Activated B cell treated with CpG ODN at 0.5 μM for 24 hours (primary cell): Measurements from ENCODE around the gene CECR2. TPM values are rescaled to one million over a fixed set of nuclear protein-coding genes. Genes with fewer than 3 reads are reported as not detected.

Experiments
- ATAC-seq: fragments of 200-7000 bp; cut with Tn5 transposase; one replicate; pipeline ENCODE4 v1.10.0; 2021; ENCODE audit warnings: low read depth, mild to moderate bottlenecking, moderate library complexity
- CTCF ChIA-PET: fragments of 350-600 bp; sonication (Branson Sonifier 250); formaldehyde crosslinking; loops from one replicate; lab custom pipeline; 2021; ENCODE audit warnings: antibody characterized with exemption; lab: Charles Lee
- POLR2A ChIA-PET: fragments of 350-600 bp; sonication (Branson Sonifier 250); formaldehyde crosslinking; loops from one replicate; lab custom pipeline; 2021; ENCODE audit warnings: antibody characterized with exemption; lab: Charles Lee
- DNase-seq: peaks from one replicate; pipeline ENCODE4 v3.0.0; 2022
- H3K27ac Mint-ChIP-seq: one replicate; pipeline ENCODE4 v1.8.0; 2020; ENCODE audit warnings: mixed read lengths
- H3K27me3 Mint-ChIP-seq: one replicate; pipeline ENCODE4 v1.8.0; 2021; ENCODE audit warnings: mixed read lengths
- H3K36me3 Mint-ChIP-seq: one replicate; pipeline ENCODE4 v1.8.0; 2021; ENCODE audit warnings: low read depth, mixed read lengths
- H3K4me1 Mint-ChIP-seq: one replicate; pipeline ENCODE4 v1.8.0; 2021; ENCODE audit warnings: mixed read lengths
- H3K4me3 Mint-ChIP-seq: one replicate; pipeline ENCODE4 v1.8.0; 2020; ENCODE audit warnings: mild to moderate bottlenecking, mixed read lengths
- H3K9me3 Mint-ChIP-seq: one replicate; pipeline ENCODE4 v1.8.0; 2020; ENCODE audit warnings: mixed read lengths
- CTCF ChIP-seq: fragments of 200-600 bp; IDR thresholded peaks from one replicate; pipeline ENCODE4 v1.8.0; 2022; ENCODE audit warnings: antibody characterized with exemption, mild to moderate bottlenecking
- intact Hi-C: fragments of 100-400 bp; cut with micrococcal nuclease; formaldehyde crosslinking; loops from one replicate; pipeline ENCODE4 v1.15.1; 2024
- total RNA-seq: library from RNA; stranded (reverse); gene quantifications from 2 replicates; pipeline ENCODE4 v1.2.3, GENCODE V29; 2022

The CECR2 gene
- total RNA-seq, 1 donor from 2014 or later, result 2.5 TPM

- no peak for TF ChIP-seq CTCF
- H3K27me3 Mint-ChIP-seq, result no peaks in the 10 kb centered on the region
- POLR2A ChIA-PET, result no interaction called here
- no peaks in the 10 kb centered on the region for H3K4me1 Mint-ChIP-seq
- CTCF ChIA-PET, result no interaction called here
- H3K27ac Mint-ChIP-seq, result no peak overlapping the region
- no peaks in the 10 kb centered on the region for H3K9me3 Mint-ChIP-seq
- ATAC-seq (no peak), DNase-seq (no peak)
- H3K4me3 Mint-ChIP-seq, result no peak overlapping the region
- H3K36me3 Mint-ChIP-seq, result no peaks in the 10 kb centered on the region
- intact Hi-C loops, result loop anchor here (10.0 kb wide), 1 partner anchor 285 kb away; no protein-coding TSS in a partner anchor
These were observed 180.4 kb downstream of the CECR2 start for GRCh38 chr22:17549655-17550054.

GRCh38 chr22:17552737-17553136, 183.5 kb downstream of the CECR2 start:
- ATAC-seq, result no peak
- no peak for TF ChIP-seq CTCF
- no peak overlapping the region for H3K27ac Mint-ChIP-seq
- POLR2A ChIA-PET, result interaction anchor here (0.6 kb wide), 1 partner anchor 334 kb away, joined by 5 read pairs; no protein-coding TSS in a partner anchor
- CTCF ChIA-PET, result no interaction called here
- no peaks in the 10 kb centered on the region for H3K27me3 Mint-ChIP-seq
- no peaks in the 10 kb centered on the region for H3K36me3 Mint-ChIP-seq
- H3K9me3 Mint-ChIP-seq, result no peaks in the 10 kb centered on the region
- no peak for DNase-seq
- no peak overlapping the region for H3K4me3 Mint-ChIP-seq
- intact Hi-C loops, result loop anchor here (10.0 kb wide), 1 partner anchor 282 kb away; no protein-coding TSS in a partner anchor
- no peaks in the 10 kb centered on the region for H3K4me1 Mint-ChIP-seq

GRCh38 chr22:17554814-17555213, 185.6 kb downstream of the CECR2 start:
- Mint-ChIP-seq H3K9me3 (no peaks in the 10 kb centered on the region), H3K4me3 (no peak overlapping the region), H3K4me1 (no peaks in the 10 kb centered on the region), H3K27me3 (no peaks in the 10 kb centered on the region), H3K36me3 (no peaks in the 10 kb centered on the region), H3K27ac (no peak overlapping the region)
- CTCF ChIA-PET, result interaction anchor here (1.2 kb wide), 1 partner anchor 212 kb away, joined by 3 read pairs; no protein-coding TSS in a partner anchor
- no peak for TF ChIP-seq CTCF
- DNase-seq (no peak), ATAC-seq (no peak)
- POLR2A ChIA-PET, result no interaction called here
- intact Hi-C loops, result loop anchor here (10.0 kb wide), 1 partner anchor 280 kb away; no protein-coding TSS in a partner anchor

GRCh38 chr22:17559188-17559587, 189.9 kb downstream of the CECR2 start:
- ChIA-PET POLR2A (interaction anchor here (1.1 kb wide), 1 partner anchor 441 kb away, joined by 3 read pairs; no protein-coding TSS in a partner anchor), CTCF (interaction anchor here (1.0 to 3.3 kb wide), 10 partner anchors 36 to 517 kb away, joined by 3 to 20 read pairs (median 7); no protein-coding TSS in a partner anchor)
- no peak overlapping the region for H3K4me3 Mint-ChIP-seq
- no peaks in the 10 kb centered on the region for H3K9me3 Mint-ChIP-seq
- peaks cover 5% of the 10 kb centered on the region for H3K27me3 Mint-ChIP-seq
- TF ChIP-seq CTCF, result no peak
- no peaks in the 10 kb centered on the region for H3K4me1 Mint-ChIP-seq
- intact Hi-C loops, result loop anchor here (2.0 to 10.0 kb wide), 3 partner anchors 36 to 518 kb away; partner anchors contain the start of gene PEX26
- H3K27ac Mint-ChIP-seq, result no peak overlapping the region
- DNase-seq, result no peak
- no peaks in the 10 kb centered on the region for H3K36me3 Mint-ChIP-seq
- no peak for ATAC-seq

- intact Hi-C loops, result no loop called here
- Mint-ChIP-seq H3K27me3 (peaks cover 5% of the 10 kb centered on the region), H3K27ac (no peak within 1 kb of the TSS), H3K4me3 (no peak within 1 kb of the TSS), H3K36me3 (no peaks in the 10 kb centered on the region), H3K4me1 (no peaks in the 10 kb centered on the region), H3K9me3 (no peaks in the 10 kb centered on the region)
- ATAC-seq, result no peak
- CTCF ChIA-PET, result no interaction called here
- TF ChIP-seq CTCF, result no peak
- POLR2A ChIA-PET, result no interaction called here
- no peak for DNase-seq
These were observed 193.9 kb downstream of the CECR2 start, which contains the start of gene SLC25A18 for GRCh38 chr22:17562906-17563870. SLC25A18 (plus strand) TSS chr22:17563498; CDS start chr22:17579945, 16,447 bp downstream.
